ENCODE data around the gene PTTG1IP2.

DNA sequence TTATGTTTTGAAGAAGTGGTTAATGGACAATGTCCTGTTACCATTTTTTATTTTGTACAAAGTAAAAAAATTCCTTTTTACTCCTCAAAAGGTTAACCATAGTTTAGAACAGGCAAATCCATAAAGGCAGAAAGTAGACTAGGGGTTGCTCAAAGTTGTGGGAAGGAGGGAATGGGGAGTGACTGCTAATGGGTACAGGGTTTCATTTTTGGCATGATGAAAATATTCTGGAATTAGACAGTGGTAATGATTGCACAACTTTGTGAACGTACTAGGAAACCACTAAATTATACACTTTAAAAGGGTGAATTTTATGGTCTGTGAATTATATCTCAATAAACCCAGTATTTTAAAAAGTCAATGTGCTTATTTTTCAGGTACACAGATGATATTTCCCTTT lies 91.3 kb downstream of the PTTG1IP2 start:
- TF ChIP-seq, protein P1, sequence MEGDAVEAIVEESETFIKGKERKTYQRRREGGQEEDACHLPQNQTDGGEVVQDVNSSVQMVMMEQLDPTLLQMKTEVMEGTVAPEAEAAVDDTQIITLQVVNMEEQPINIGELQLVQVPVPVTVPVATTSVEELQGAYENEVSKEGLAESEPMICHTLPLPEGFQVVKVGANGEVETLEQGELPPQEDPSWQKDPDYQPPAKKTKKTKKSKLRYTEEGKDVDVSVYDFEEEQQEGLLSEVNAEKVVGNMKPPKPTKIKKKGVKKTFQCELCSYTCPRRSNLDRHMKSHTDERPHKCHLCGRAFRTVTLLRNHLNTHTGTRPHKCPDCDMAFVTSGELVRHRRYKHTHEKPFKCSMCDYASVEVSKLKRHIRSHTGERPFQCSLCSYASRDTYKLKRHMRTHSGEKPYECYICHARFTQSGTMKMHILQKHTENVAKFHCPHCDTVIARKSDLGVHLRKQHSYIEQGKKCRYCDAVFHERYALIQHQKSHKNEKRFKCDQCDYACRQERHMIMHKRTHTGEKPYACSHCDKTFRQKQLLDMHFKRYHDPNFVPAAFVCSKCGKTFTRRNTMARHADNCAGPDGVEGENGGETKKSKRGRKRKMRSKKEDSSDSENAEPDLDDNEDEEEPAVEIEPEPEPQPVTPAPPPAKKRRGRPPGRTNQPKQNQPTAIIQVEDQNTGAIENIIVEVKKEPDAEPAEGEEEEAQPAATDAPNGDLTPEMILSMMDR (IDR thresholded peaks at IDR 0.05): no peak
- no peak for TF ChIP-seq POLR2A (IDR thresholded peaks at IDR 0.05)
- no peak for TF ChIP-seq POLR2AphosphoS5 (IDR thresholded peaks at IDR 0.05)
